HepG2 (cell line): ENCODE data around the gene SOX13. TPM values are rescaled to one million over a fixed set of nuclear protein-coding genes. Genes with fewer than 3 reads are reported as not detected.

ENCODE experiments used
- ARID5B ChIP-seq: IDR thresholded peaks from 2 replicates; pipeline ENCODE4 v1.4.0; 2020; ENCODE audit warnings: mild to moderate bottlenecking, missing genetic modification reagents
- CTCF ChIP-seq: sonication (generic); formaldehyde crosslinking; IDR thresholded peaks from 2 replicates; pipeline ENCODE4 v1.5.0; 2020; ENCODE audit warnings: mild to moderate bottlenecking, missing genetic modification reagents, moderate library complexity
- FOXP1 ChIP-seq, 2 experiments: fragments of 450-650 bp in 1 of 2; IDR thresholded peaks; 2 replicates each; pipeline ENCODE4 v1.6.1; 2017 to 2018; ENCODE audit warnings: antibody characterized with exemption in 1 of 2
- HNF4A ChIP-seq: sonication (generic); formaldehyde crosslinking; IDR thresholded peaks from 2 replicates; pipeline ENCODE4 v1.4.0; 2020; ENCODE audit warnings: missing genetic modification reagents
- KAT8 ChIP-seq: IDR thresholded peaks from 2 replicates; pipeline ENCODE4 v1.6.1; 2016; ENCODE audit warnings: missing genetic modification reagents, missing compliant biosample characterization
- KLF16 ChIP-seq, 2 experiments: sonication (generic) in 1 of 2; formaldehyde crosslinking in 1 of 2; IDR thresholded peaks; 2 replicates each; pipeline versions ENCODE4 v1.6.1 to v1.8.0; 2016 to 2023; ENCODE audit warnings: missing genetic modification reagents in 2 of 2, missing compliant biosample characterization in 1 of 2
- LCORL ChIP-seq, 2 experiments: fragments of 450-650 bp in 1 of 2; sonication (generic) in 1 of 2; formaldehyde crosslinking in 1 of 2; IDR thresholded peaks; 2 replicates each; pipeline versions ENCODE4 v1.5.0 to v1.6.1; 2017 to 2020; ENCODE audit warnings: antibody characterized with exemption in 1 of 2, missing genetic modification reagents in 1 of 2
- MIXL1 ChIP-seq: IDR thresholded peaks from 2 replicates; pipeline ENCODE4 v1.6.1; 2016
- SAP130 ChIP-seq: IDR thresholded peaks from 2 replicates; pipeline ENCODE4 v1.6.1; 2016; ENCODE audit warnings: low read depth
- SIX4 ChIP-seq: sonication (generic); formaldehyde crosslinking; IDR thresholded peaks from 2 replicates; pipeline ENCODE4 v1.4.0; 2020; ENCODE audit warnings: missing genetic modification reagents
- TEAD3 ChIP-seq: optimal IDR thresholded peaks from 2 replicates; pipeline ENCODE3; 2016; ENCODE audit warnings: borderline replicate concordance
- THRA ChIP-seq: sonication (generic); formaldehyde crosslinking; IDR thresholded peaks from 2 replicates; pipeline ENCODE4 v1.4.0; 2020; ENCODE audit warnings: missing genetic modification reagents, borderline replicate concordance
- XRCC5 ChIP-seq: fragments of 200-400 bp; formaldehyde crosslinking; optimal IDR thresholded peaks from 2 replicates; pipeline ENCODE3; 2017; ENCODE audit warnings: mild to moderate bottlenecking, low read length
- YEATS2 ChIP-seq: sonication (generic); formaldehyde crosslinking; IDR thresholded peaks from 2 replicates; pipeline ENCODE4 v1.4.0; 2020; ENCODE audit warnings: missing genetic modification reagents, borderline replicate concordance
- ZFP82 ChIP-seq: sonication (generic); formaldehyde crosslinking; IDR thresholded peaks from 2 replicates; pipeline ENCODE4 v1.5.1; 2020; ENCODE audit warnings: mild to moderate bottlenecking, missing genetic modification reagents, borderline replicate concordance
- ZNF263 ChIP-seq: sonication (generic); formaldehyde crosslinking; IDR thresholded peaks from 2 replicates; pipeline ENCODE4 v1.4.0; 2020; ENCODE audit warnings: missing genetic modification reagents
- ZNF792 ChIP-seq: IDR thresholded peaks from 2 replicates; pipeline ENCODE4 v1.6.1; 2016
- ZSCAN5A ChIP-seq: sonication (generic); formaldehyde crosslinking; IDR thresholded peaks from 2 replicates; pipeline ENCODE4 v1.8.0; 2022; ENCODE audit warnings: mild to moderate bottlenecking, missing genetic modification reagents, borderline replicate concordance
- ZZZ3 ChIP-seq: sonication (generic); formaldehyde crosslinking; IDR thresholded peaks from 2 replicates; pipeline ENCODE4 v1.4.0; 2020; ENCODE audit warnings: missing genetic modification reagents, mild to moderate bottlenecking, borderline replicate concordance
- polyA plus RNA-seq, 8 experiments: library from polyadenylated mRNA; depleted of rRNA in 3 of 8; stranded (reverse) in 7 of 8; unstranded in 1 of 8; fragments of >200 nt; fragmentation: Illumina TruSeq in 4 of 8; extraction: Trizol in 4 of 8; gene quantifications; 2 replicates each; pipeline versions ENCODE4 v1.2.1 to v1.2.3, GENCODE V29; 2011 to 2016; ENCODE audit warnings: low read depth in 4 of 8, missing spikeins in 1 of 8, mixed read lengths in 1 of 8; ENCODE audit not compliant: insufficient read depth in 1 of 8
- total RNA-seq, 5 experiments: library from RNA; depleted of rRNA; stranded (reverse); fragments of >200 nt; fragmentation: Illumina TruSeq; extraction: Trizol; gene quantifications; 2 replicates each; pipeline ENCODE4 v1.2.3, GENCODE V29; 2016; ENCODE audit warnings: low read depth in 1 of 5

The SOX13 gene
- total and polyA plus RNA-seq, 2 of the 13 experiments (the other 11 are each of a cell fraction or from before 2014, with no cell fraction given) = 13.3 to 15.8 TPM

- TF ChIP-seq ZSCAN5A (CRISPR knock-in tag) (no peak), SIX4 (no peak), XRCC5 (peak; percentile 84), YEATS2 (CRISPR knock-in tag) (peak; percentile 45; the same call in 1 of the 2 replicates), TEAD3 (peak; percentile 38), ARID5B (CRISPR knock-in tag) (0 out of 2 replicates have a peak, but pooled peaks have one; percentile 13), SAP130 (CRISPR knock-in tag) (peak; percentile 54), LCORL (IDR thresholded peaks at IDR 0.05) (no peak), LCORL (CRISPR knock-in tag; IDR thresholded peaks at IDR 0.05) (peak; percentile 48; the same call in 1 of the 2 replicates), FOXP1 (IDR thresholded peaks at IDR 0.05) (no peak), FOXP1 (CRISPR knock-in tag; IDR thresholded peaks at IDR 0.05) (no peak), THRA (CRISPR knock-in tag) (0 out of 2 replicates have a peak, but pooled peaks have one; percentile 20), ZFP82 (CRISPR knock-in tag) (0 out of 2 replicates have a peak, but pooled peaks have one; percentile 29), HNF4A (CRISPR knock-in tag) (peak; percentile 20; the same call in 1 of the 2 replicates), ZNF263 (peak; percentile 89), KAT8 (peak; percentile 32; the same call in 1 of the 2 replicates), ZNF792 (CRISPR knock-in tag) (0 out of 2 replicates have a peak, but pooled peaks have one; percentile 32), ZZZ3 (no peak), KLF16 (CRISPR knock-in tag; IDR thresholded peaks at IDR 0.05) (peak in 1 of 2 experiments; percentile 28; a peak in 1 of 4 replicates), CTCF (CRISPR knock-in tag) (peak; percentile 92), MIXL1 (CRISPR knock-in tag) (0 out of 2 replicates have a peak, but pooled peaks have one; percentile 34)
Measured at GRCh38 chr1:204127597-204128242, 54.8 kb downstream of the SOX13 start (continued).
